Measurements from ENCODE around the gene AFAP1L1. TPM values are rescaled to one million over a fixed set of nuclear protein-coding genes. Genes with fewer than 3 reads are reported as not detected.
A peak's percentile ranks its signal among the peaks of the same experiment; 100 is the strongest.

Gene AFAP1L1
- total and polyA plus RNA-seq, 9 donors = 66.4 to 104 (median 84.9) TPM

GRCh38 chr5:149340920-149341319 is 69.3 kb downstream of the AFAP1L1 start:
- no peak for DNase-seq
- no peaks in the 10 kb centered on the region for H3K9me3 ChIP-seq (replicated peaks; ENCODE audit: control insufficient read depth, low read depth, low read length)
- H3K27me3 ChIP-seq (ENCODE audit: control insufficient read depth, insufficient read depth, low read length) = no peaks in the 10 kb centered on the region
- no peak overlapping the region for H3K27ac ChIP-seq (ENCODE audit: low read length)
- no peak overlapping the region for H3K4me3 ChIP-seq (ENCODE audit: low read length)
- H3K4me1 ChIP-seq (ENCODE audit: control insufficient read depth, insufficient read depth, low read length) = peaks cover 18% of the 10 kb centered on the region
- H3K36me3 ChIP-seq (ENCODE audit: control insufficient read depth, insufficient read depth, low read length) = peaks cover 14% of the 10 kb centered on the region
- no CpG with 5 or more reads among the region's 1 CpG for WGBS (ENCODE audit: insufficient coverage)

- H3K27me3 ChIP-seq (ENCODE audit: control insufficient read depth, insufficient read depth, low read length) = no peaks in the 10 kb centered on the region
- peaks cover 14% of the 10 kb centered on the region for H3K36me3 ChIP-seq (ENCODE audit: control insufficient read depth, insufficient read depth, low read length)
- H3K9me3 ChIP-seq (replicated peaks; ENCODE audit: control insufficient read depth, low read depth, low read length) = no peaks in the 10 kb centered on the region
- no peak for DNase-seq
- H3K4me1 ChIP-seq (ENCODE audit: control insufficient read depth, insufficient read depth, low read length) = peaks cover 23% of the 10 kb centered on the region
- no peak overlapping the region for H3K4me3 ChIP-seq (ENCODE audit: low read length)
- H3K27ac ChIP-seq (ENCODE audit: low read length) = no peak overlapping the region
These were observed 70.2 kb downstream of the AFAP1L1 start for GRCh38 chr5:149341876-149342275.

- no peak for DNase-seq
- H3K4me1 ChIP-seq (ENCODE audit: control insufficient read depth, insufficient read depth, low read length) = peaks cover 15% of the 10 kb centered on the region
- no peak overlapping the region for H3K4me3 ChIP-seq (ENCODE audit: low read length)
- no peaks in the 10 kb centered on the region for H3K9me3 ChIP-seq (replicated peaks; ENCODE audit: control insufficient read depth, low read depth, low read length)
- no peaks in the 10 kb centered on the region for H3K27me3 ChIP-seq (ENCODE audit: control insufficient read depth, insufficient read depth, low read length)
- no peak overlapping the region for H3K27ac ChIP-seq (ENCODE audit: low read length)
- no CpG with 5 or more reads among the region's 2 CpGs for WGBS (ENCODE audit: insufficient coverage)
- peaks cover 30% of the 10 kb centered on the region for H3K36me3 ChIP-seq (ENCODE audit: control insufficient read depth, insufficient read depth, low read length)
These were observed 72.5 kb downstream of the AFAP1L1 start for GRCh38 chr5:149344151-149344550.

GRCh38 chr5:149345147-149345891 is 73.7 kb downstream of the AFAP1L1 start, which contains the start of gene GRPEL2:
GRPEL2 (plus strand) TSS chr5:149345499; CDS start chr5:149345540, 41 bp downstream.
- DNase-seq = peak; percentile 99
- H3K36me3 ChIP-seq (ENCODE audit: control insufficient read depth, insufficient read depth, low read length) = peaks cover 37% of the 10 kb centered on the region
- under 1% methylated on average over 51 of the region's 54 CpGs for WGBS (ENCODE audit: insufficient coverage)
- peak within 1 kb of the TSS; percentile 72 for H3K4me3 ChIP-seq (ENCODE audit: low read length)
- no peaks in the 10 kb centered on the region for H3K27me3 ChIP-seq (ENCODE audit: control insufficient read depth, insufficient read depth, low read length)
- H3K27ac ChIP-seq (ENCODE audit: low read length) = peak within 1 kb of the TSS; percentile 92
- H3K9me3 ChIP-seq (replicated peaks; ENCODE audit: control insufficient read depth, low read depth, low read length) = no peaks in the 10 kb centered on the region
- H3K4me1 ChIP-seq (ENCODE audit: control insufficient read depth, insufficient read depth, low read length) = peaks cover 15% of the 10 kb centered on the region

GRCh38 chr5:149345892-149346222 is 74.2 kb downstream of the AFAP1L1 start:
- Histone ChIP-seq H3K9me3 (replicated peaks; ENCODE audit: control insufficient read depth, low read depth, low read length) (no peaks in the 10 kb centered on the region), H3K36me3 (ENCODE audit: control insufficient read depth, insufficient read depth, low read length) (peaks cover 35% of the 10 kb centered on the region), H3K27me3 (ENCODE audit: control insufficient read depth, insufficient read depth, low read length) (no peaks in the 10 kb centered on the region), H3K4me1 (ENCODE audit: control insufficient read depth, insufficient read depth, low read length) (peaks cover 15% of the 10 kb centered on the region), H3K27ac (ENCODE audit: low read length) (peak overlapping the region; percentile 92), H3K4me3 (ENCODE audit: low read length) (peak overlapping the region; percentile 72)
- no peak for DNase-seq
- 0% methylated on average over 6 of the region's 11 CpGs for WGBS (ENCODE audit: insufficient coverage)

GRCh38 chr5:149348518-149348917 is 76.9 kb downstream of the AFAP1L1 start:
- Histone ChIP-seq H3K27me3 (ENCODE audit: control insufficient read depth, insufficient read depth, low read length) (no peaks in the 10 kb centered on the region), H3K9me3 (replicated peaks; ENCODE audit: control insufficient read depth, low read depth, low read length) (no peaks in the 10 kb centered on the region), H3K4me3 (ENCODE audit: low read length) (no peak overlapping the region), H3K36me3 (ENCODE audit: control insufficient read depth, insufficient read depth, low read length) (peaks cover 45% of the 10 kb centered on the region), H3K4me1 (ENCODE audit: control insufficient read depth, insufficient read depth, low read length) (peaks cover 15% of the 10 kb centered on the region), H3K27ac (ENCODE audit: low read length) (no peak overlapping the region)
- WGBS (ENCODE audit: insufficient coverage) = 100% methylated on average over 1 of the region's 1 CpG
- DNase-seq = no peak

- no peak for DNase-seq
- no peaks in the 10 kb centered on the region for H3K9me3 ChIP-seq (replicated peaks; ENCODE audit: control insufficient read depth, low read depth, low read length)
- H3K27ac ChIP-seq (ENCODE audit: low read length) = no peak overlapping the region
- H3K36me3 ChIP-seq (ENCODE audit: control insufficient read depth, insufficient read depth, low read length) = peaks cover 46% of the 10 kb centered on the region
- H3K4me1 ChIP-seq (ENCODE audit: control insufficient read depth, insufficient read depth, low read length) = peaks cover 13% of the 10 kb centered on the region
- 100% methylated on average over 2 of the region's 4 CpGs for WGBS (ENCODE audit: insufficient coverage)
- no peak overlapping the region for H3K4me3 ChIP-seq (ENCODE audit: low read length)
- no peaks in the 10 kb centered on the region for H3K27me3 ChIP-seq (ENCODE audit: control insufficient read depth, insufficient read depth, low read length)
These were observed 77.7 kb downstream of the AFAP1L1 start for GRCh38 chr5:149349382-149349781.

GRCh38 chr5:149352169-149352568 is 80.5 kb downstream of the AFAP1L1 start:
- DNase-seq = no peak
- Histone ChIP-seq H3K36me3 (ENCODE audit: control insufficient read depth, insufficient read depth, low read length) (peaks cover 57% of the 10 kb centered on the region), H3K27me3 (ENCODE audit: control insufficient read depth, insufficient read depth, low read length) (no peaks in the 10 kb centered on the region), H3K4me3 (ENCODE audit: low read length) (no peak overlapping the region), H3K9me3 (replicated peaks; ENCODE audit: control insufficient read depth, low read depth, low read length) (no peaks in the 10 kb centered on the region), H3K27ac (ENCODE audit: low read length) (no peak overlapping the region), H3K4me1 (ENCODE audit: control insufficient read depth, insufficient read depth, low read length) (no peaks in the 10 kb centered on the region)
- WGBS (ENCODE audit: insufficient coverage) = no CpG with 5 or more reads among the region's 4 CpGs

- Histone ChIP-seq H3K4me3 (ENCODE audit: low read length) (no peak overlapping the region), H3K27ac (ENCODE audit: low read length) (no peak overlapping the region), H3K36me3 (ENCODE audit: control insufficient read depth, insufficient read depth, low read length) (peaks cover 44% of the 10 kb centered on the region), H3K4me1 (ENCODE audit: control insufficient read depth, insufficient read depth, low read length) (peaks cover 10% of the 10 kb centered on the region), H3K27me3 (ENCODE audit: control insufficient read depth, insufficient read depth, low read length) (no peaks in the 10 kb centered on the region), H3K9me3 (replicated peaks; ENCODE audit: control insufficient read depth, low read depth, low read length) (no peaks in the 10 kb centered on the region)
- DNase-seq = no peak
- WGBS (ENCODE audit: insufficient coverage) = no CpG with 5 or more reads among the region's 2 CpGs
These were observed 82.3 kb downstream of the AFAP1L1 start for GRCh38 chr5:149353911-149354310.

GRCh38 chr5:149355688-149356087 is 84.0 kb downstream of the AFAP1L1 start:
- Histone ChIP-seq H3K4me1 (ENCODE audit: control insufficient read depth, insufficient read depth, low read length) (peaks cover 14% of the 10 kb centered on the region), H3K27me3 (ENCODE audit: control insufficient read depth, insufficient read depth, low read length) (no peaks in the 10 kb centered on the region), H3K36me3 (ENCODE audit: control insufficient read depth, insufficient read depth, low read length) (peaks cover 28% of the 10 kb centered on the region), H3K4me3 (ENCODE audit: low read length) (no peak overlapping the region), H3K9me3 (replicated peaks; ENCODE audit: control insufficient read depth, low read depth, low read length) (no peaks in the 10 kb centered on the region), H3K27ac (ENCODE audit: low read length) (no peak overlapping the region)
- WGBS (ENCODE audit: insufficient coverage) = no CpG with 5 or more reads among the region's 1 CpG
- DNase-seq = no peak

- no peak overlapping the region for H3K27ac ChIP-seq (ENCODE audit: low read length)
- peaks cover 14% of the 10 kb centered on the region for H3K4me1 ChIP-seq (ENCODE audit: control insufficient read depth, insufficient read depth, low read length)
- peaks cover 23% of the 10 kb centered on the region for H3K36me3 ChIP-seq (ENCODE audit: control insufficient read depth, insufficient read depth, low read length)
- 96% methylated on average over 7 of the region's 8 CpGs for WGBS (ENCODE audit: insufficient coverage)
- no peaks in the 10 kb centered on the region for H3K27me3 ChIP-seq (ENCODE audit: control insufficient read depth, insufficient read depth, low read length)
- DNase-seq = no peak
- no peaks in the 10 kb centered on the region for H3K9me3 ChIP-seq (replicated peaks; ENCODE audit: control insufficient read depth, low read depth, low read length)
- H3K4me3 ChIP-seq (ENCODE audit: low read length) = no peak overlapping the region
These were observed 84.7 kb downstream of the AFAP1L1 start for GRCh38 chr5:149356391-149356790.

Data from muscle of leg (tissue), 11 donors.